HepG2 (cell line): Measurements from ENCODE around the gene SNPH. TPM values are rescaled to one million over a fixed set of nuclear protein-coding genes. Genes with fewer than 3 reads are reported as not detected.

Experiments used
- ATAC-seq: fragments of 200-7000 bp; cut with Tn5 transposase; 3 replicates; pipeline ENCODE4 v1.9.1; 2020; ENCODE audit warnings: mild to moderate bottlenecking, moderate library complexity
- BruUV-seq: library from RNA; stranded (reverse); fragments of 400-500 nt; replicated peaks from 2 replicates; lab custom pipeline; 2021; lab: Mats Ljungman, UMichigan
- CTCF ChIA-PET: fragments of 300-600 bp; formaldehyde crosslinking; extraction: SDS; loops from one replicate; lab custom pipeline; 2021; ENCODE audit warnings: low total read pairs, inconsistent platforms, low intra/inter-chr PET ratio; lab: Yijun Ruan, JAX
- POLR2A ChIA-PET: fragments of 350-600 bp; sonication (Branson Sonifier 250); formaldehyde crosslinking; loops from one replicate; lab custom pipeline; 2020; ENCODE audit warnings: antibody characterized with exemption, inconsistent platforms; lab: Yijun Ruan, JAX
- DNase-seq: peaks from one replicate; pipeline ENCODE4 v3.0.0-alpha.2; 2015; ENCODE audit warnings: low spot score
- FAIRE-seq: peaks from 3 replicates; lab custom pipeline; 2011; peaks lifted over from hg19 to GRCh38; lab: Jason Lieb, UNC
- H2AFZ ChIP-seq: one replicate; pipeline ENCODE4 v1.6.1; 2011; ENCODE audit warnings: low read length, inconsistent platforms
- H3K27ac ChIP-seq: fragments of 300-600 bp; 3 replicates; pipeline ENCODE4 v1.8.0; 2011; ENCODE audit warnings: mixed run types, mild to moderate bottlenecking, mixed read lengths, low read length, inconsistent platforms; ENCODE audit not compliant: insufficient read depth; ENCODE audit errors: extremely low read length
- H3K27me3 ChIP-seq, 2 experiments: fragments of 200-600 bp in 1 of 2; 2 replicates in 1 of 2; 3 replicates in 1 of 2; pipeline versions ENCODE4 v1.6.0 to v1.8.0; 2011; ENCODE audit warnings: low read length in 2 of 2, mild to moderate bottlenecking in 2 of 2, moderate library complexity in 2 of 2, inconsistent platforms in 1 of 2; ENCODE audit not compliant: insufficient read depth in 2 of 2, control insufficient read depth in 1 of 2
- H3K36me3 ChIP-seq, 2 experiments: fragments of 200-600 bp in 1 of 2; replicated peaks in 1 of 2; 2 replicates in 1 of 2; 3 replicates in 1 of 2; pipeline versions ENCODE4 v1.5.1 to v1.8.0; 2011; ENCODE audit warnings: low read length in 2 of 2, inconsistent platforms in 1 of 2; ENCODE audit not compliant: insufficient read depth in 2 of 2, control insufficient read depth in 1 of 2
- H3K4me1 ChIP-seq: 2 replicates; pipeline ENCODE4 v1.5.1; 2012; ENCODE audit warnings: low read length, inconsistent platforms; ENCODE audit not compliant: insufficient read depth
- H3K4me2 ChIP-seq: 2 replicates; pipeline ENCODE4 v1.6.0; 2011; ENCODE audit warnings: low read depth, low read length, inconsistent platforms
- H3K4me3 ChIP-seq, 3 experiments: fragments of 200-600 bp in 1 of 3; sonication (generic), shearing (Covaris generic) in 1 of 3; replicated peaks in 1 of 3; 2 replicates each; pipeline ENCODE4 v1.5.1; 2011 to 2016; ENCODE audit warnings: low read length in 3 of 3, inconsistent platforms in 2 of 3, low read depth in 2 of 3, mild to moderate bottlenecking in 2 of 3, control low read depth in 1 of 3, mixed read lengths in 1 of 3; ENCODE audit not compliant: insufficient read depth in 1 of 3
- H3K79me2 ChIP-seq: one replicate; pipeline ENCODE4 v1.6.1; 2011; ENCODE audit warnings: low read length, inconsistent platforms; ENCODE audit not compliant: insufficient read depth
- H3K9ac ChIP-seq: 2 replicates; pipeline ENCODE4 v1.6.0; 2011; ENCODE audit warnings: mild to moderate bottlenecking, low read depth, low read length, inconsistent platforms; ENCODE audit not compliant: insufficient read depth
- H3K9me3 ChIP-seq: 2 replicates; pipeline ENCODE4 v1.5.1; 2012; ENCODE audit warnings: mild to moderate bottlenecking, low read length
- H4K20me1 ChIP-seq: 2 replicates; pipeline ENCODE4 v1.6.0; 2011; ENCODE audit warnings: inconsistent platforms, mild to moderate bottlenecking, low read length, moderate library complexity; ENCODE audit not compliant: insufficient read depth
- ATF5 ChIP-seq: sonication (generic); formaldehyde crosslinking; IDR thresholded peaks from 2 replicates; pipeline ENCODE4 v1.4.0; 2020; ENCODE audit warnings: mild to moderate bottlenecking, low read depth, missing genetic modification reagents
- FLYWCH1 ChIP-seq: sonication (generic); formaldehyde crosslinking; IDR thresholded peaks from 2 replicates; pipeline ENCODE4 v1.8.1; 2023; ENCODE audit warnings: mild to moderate bottlenecking, missing genetic modification reagents
- GPN1 ChIP-seq: sonication (generic); formaldehyde crosslinking; IDR thresholded peaks from 2 replicates; pipeline ENCODE4 v1.5.1; 2020; ENCODE audit warnings: missing genetic modification reagents, borderline replicate concordance
- IRF1 ChIP-seq: sonication (generic); formaldehyde crosslinking; IDR thresholded peaks from 2 replicates; pipeline ENCODE4 v1.4.0; 2020; ENCODE audit warnings: low read depth, mild to moderate bottlenecking, missing genetic modification reagents
- MAF1 ChIP-seq: sonication (generic); formaldehyde crosslinking; IDR thresholded peaks from 2 replicates; pipeline ENCODE4 v1.5.0; 2020; ENCODE audit warnings: missing genetic modification reagents, borderline replicate concordance
- ZNF253 ChIP-seq: sonication (generic); formaldehyde crosslinking; IDR thresholded peaks from 2 replicates; pipeline ENCODE4 v1.8.0; 2022; ENCODE audit warnings: mild to moderate bottlenecking, missing genetic modification reagents, borderline replicate concordance
- ZNF256 ChIP-seq: sonication (generic); formaldehyde crosslinking; conservative IDR thresholded peaks from 2 replicates; pipeline ENCODE4 v1.4.0; 2020; ENCODE audit warnings: missing genetic modification reagents
- ZNF280B ChIP-seq: sonication (generic); formaldehyde crosslinking; IDR thresholded peaks from 2 replicates; pipeline ENCODE4 v1.5.0; 2020; ENCODE audit warnings: missing genetic modification reagents, mild to moderate bottlenecking, borderline replicate concordance
- ZNF510 ChIP-seq: sonication (generic); formaldehyde crosslinking; IDR thresholded peaks from 2 replicates; pipeline ENCODE4 v1.4.0; 2020; ENCODE audit warnings: low read depth, mild to moderate bottlenecking, missing genetic modification reagents
- ZNF549 ChIP-seq: sonication (generic); formaldehyde crosslinking; IDR thresholded peaks from 2 replicates; pipeline ENCODE4 v1.5.0; 2020; ENCODE audit warnings: missing genetic modification reagents
- ZNF550 ChIP-seq: sonication (generic); formaldehyde crosslinking; IDR thresholded peaks from 2 replicates; pipeline ENCODE4 v1.4.0; 2020; ENCODE audit warnings: mild to moderate bottlenecking, missing genetic modification reagents, borderline replicate concordance
- ZNF687 ChIP-seq: sonication (generic); formaldehyde crosslinking; IDR thresholded peaks from 2 replicates; pipeline ENCODE4 v1.5.1; 2020; ENCODE audit warnings: mild to moderate bottlenecking, missing genetic modification reagents, moderate library complexity
- ZNF768 ChIP-seq: sonication (generic); formaldehyde crosslinking; IDR thresholded peaks from 2 replicates; pipeline ENCODE4 v1.4.0; 2020; ENCODE audit warnings: missing genetic modification reagents
- WGBS: methylation state at CpG from one replicate; pipeline ENCODE4 v1.1.6; 2017; ENCODE audit warnings: low lambda C conversion rate; 5-methylcytosine and 5-hydroxymethylcytosine counted together
- in situ Hi-C: cut with HindIII; loops from 2 replicates; pipeline ENCODE4 v1.10.0; 2017; ENCODE audit warnings: low pct_unique_long_range_greater_than_20kb; ENCODE audit not compliant: extremely low pct_ligation_motif_present
- intact Hi-C: fragments of 100-400 bp; cut with micrococcal nuclease; formaldehyde crosslinking; loops from one replicate; pipeline ENCODE4 v1.10.0; 2022; ENCODE audit not compliant: unreplicated experiment
- polyA plus RNA-seq, 8 experiments: library from polyadenylated mRNA; depleted of rRNA in 3 of 8; stranded (reverse) in 7 of 8; unstranded in 1 of 8; fragments of >200 nt; fragmentation: Illumina TruSeq in 4 of 8; extraction: Trizol in 4 of 8; gene quantifications; 2 replicates each; pipeline versions ENCODE4 v1.2.1 to v1.2.3, GENCODE V29; 2011 to 2016; ENCODE audit warnings: low read depth in 4 of 8, missing spikeins in 1 of 8, mixed read lengths in 1 of 8; ENCODE audit not compliant: insufficient read depth in 1 of 8
- total RNA-seq, 5 experiments: library from RNA; depleted of rRNA; stranded (reverse); fragments of >200 nt; fragmentation: Illumina TruSeq; extraction: Trizol; gene quantifications; 2 replicates each; pipeline ENCODE4 v1.2.3, GENCODE V29; 2016; ENCODE audit warnings: low read depth in 1 of 5

Gene SNPH
- total and polyA plus RNA-seq, 2 of the 13 experiments (the other 11 are each of a cell fraction or from before 2014, with no cell fraction given), result 0.09 TPM; not detected in 1

- FAIRE-seq, result no peak
- in situ Hi-C loops, result no loop called here
- peak; percentile 11; the same call in 1 of the 3 replicates for ATAC-seq
- TF ChIP-seq ZNF549 (CRISPR knock-in tag) (no peak), ATF5 (no peak), IRF1 (no peak), ZNF768 (CRISPR knock-in tag) (no peak; the same call in 1 of the 2 replicates), FLYWCH1 (CRISPR knock-in tag) (no peak), MAF1 (no peak), ZNF280B (CRISPR knock-in tag) (0 out of 2 replicates have a peak, but pooled peaks have one; percentile 33), ZNF256 (CRISPR knock-in tag) (no peak), ZNF510 (CRISPR knock-in tag) (no peak), ZNF253 (CRISPR knock-in tag) (no peak), ZNF687 (CRISPR knock-in tag) (peak; percentile 32), GPN1 (CRISPR knock-in tag) (no peak), ZNF550 (CRISPR knock-in tag) (no peak)
Measured at GRCh38 chr20:1304710-1305515, 38.8 kb downstream of the SNPH start.

More at GRCh38 chr20:1304710-1305515, 38.8 kb downstream of the SNPH start:
- WGBS, result 25% methylated on average over 24 of the region's 31 CpGs
- Histone ChIP-seq H3K4me1 (no peaks in the 10 kb centered on the region), H3K27me3 (peaks cover 10 to 49% of the 10 kb centered on the region in 2 experiments; a peak in 4 of 5 replicates), H4K20me1 (no peaks in the 10 kb centered on the region), H3K27ac (no peak overlapping the region), H3K9ac (no peak overlapping the region), H3K36me3 (no peaks in the 10 kb centered on the region), H3K79me2 (no peaks in the 10 kb centered on the region), H3K9me3 (no peaks in the 10 kb centered on the region), H2AFZ (no peak overlapping the region), H3K4me3 (no peak overlapping the region), H3K4me2 (no peak overlapping the region)
- no peak for DNase-seq
- POLR2A ChIA-PET, result interaction anchor here (0.9 kb wide), 1 partner anchor 21 kb away, joined by 4 read pairs; no protein-coding TSS in a partner anchor
- intact Hi-C loops, result no loop called here
- BruUV-seq, result no TSS peak
- CTCF ChIA-PET, result no interaction called here
